Endothelial cell of umbilical vein (primary cell): ENCODE results near the gene MICALL1. TPM values are rescaled to one million over a fixed set of nuclear protein-coding genes. Genes with fewer than 3 reads are reported as not detected.

ENCODE experiments used
- BruUV-seq: library from RNA; stranded (reverse); fragments of 400-500 nt; replicated peaks from 2 replicates; lab custom pipeline; 2021; lab: Mats Ljungman, UMichigan
- CTCF ChIA-PET: fragments of 300-600, 350-600 bp; sonication (Branson Sonifier 250); formaldehyde crosslinking; loops from one replicate; lab custom pipeline; 2021; ENCODE audit warnings: antibody characterized with exemption, inconsistent platforms; lab: Charles Lee
- POLR2A ChIA-PET: fragments of 300-600, 350-600 bp; sonication (Branson Sonifier 250); formaldehyde crosslinking; loops from one replicate; lab custom pipeline; 2021; ENCODE audit warnings: antibody characterized with exemption, inconsistent platforms; lab: Charles Lee
- DNase-seq: peaks from one replicate; pipeline ENCODE4 v3.0.0-alpha.2; 2011; ENCODE audit warnings: low read depth, low spot score
- FAIRE-seq: peaks from 2 replicates; lab custom pipeline; 2011; peaks lifted over from hg19 to GRCh38; lab: Jason Lieb, UNC
- H2AFZ ChIP-seq: 2 replicates; pipeline ENCODE4 v1.6.0; 2012; ENCODE audit warnings: low read depth, low read length, control low read depth, inconsistent platforms
- H3K27ac ChIP-seq: 2 replicates; pipeline ENCODE4 v1.5.1; 2011; ENCODE audit warnings: low read depth, mild to moderate bottlenecking, control low read depth, low read length, moderate library complexity; ENCODE audit not compliant: insufficient read depth
- H3K27me3 ChIP-seq, 2 experiments: 2 replicates each; pipeline versions ENCODE4 v1.6.0 to v1.6.1; 2011; ENCODE audit warnings: low read length in 2 of 2, mixed read lengths in 1 of 2; ENCODE audit not compliant: control insufficient read depth in 2 of 2, insufficient read depth in 2 of 2
- H3K36me3 ChIP-seq, 2 experiments: 2 replicates in 1 of 2; 3 replicates in 1 of 2; pipeline ENCODE4 v1.5.1; 2011; ENCODE audit warnings: low read length in 2 of 2, mild to moderate bottlenecking in 1 of 2, moderate library complexity in 1 of 2; ENCODE audit not compliant: control insufficient read depth in 2 of 2, insufficient read depth in 2 of 2; ENCODE audit errors: extremely low read depth in 1 of 2
- H3K4me1 ChIP-seq: 3 replicates; pipeline ENCODE4 v1.5.1; 2011; ENCODE audit warnings: mild to moderate bottlenecking, low read length; ENCODE audit not compliant: control insufficient read depth, insufficient read depth; ENCODE audit errors: extremely low read depth
- H3K4me2 ChIP-seq: 2 replicates; pipeline ENCODE4 v1.6.1; 2011; ENCODE audit warnings: low read length, control low read depth, mixed read lengths; ENCODE audit not compliant: insufficient read depth
- H3K4me3 ChIP-seq, 3 experiments: fragments of 200-600 bp in 1 of 3; sonication (generic), shearing (Covaris generic) in 1 of 3; replicated peaks in 1 of 3; 2 replicates each; pipeline ENCODE4 v1.5.1; 2011 to 2016; ENCODE audit warnings: control low read depth in 3 of 3, low read length in 3 of 3, mild to moderate bottlenecking in 2 of 3, inconsistent platforms in 1 of 3, low read depth in 1 of 3, moderate library complexity in 1 of 3; ENCODE audit not compliant: insufficient read depth in 1 of 3
- H3K79me2 ChIP-seq: 2 replicates; pipeline ENCODE4 v1.6.0; 2012; ENCODE audit warnings: low read length, inconsistent platforms; ENCODE audit not compliant: control insufficient read depth, insufficient read depth
- H3K9ac ChIP-seq: replicated peaks from 2 replicates; pipeline ENCODE3; 2011; ENCODE audit warnings: low read length, control low read depth; ENCODE audit not compliant: insufficient read depth; ENCODE audit errors: extremely low read depth
- H3K9me1 ChIP-seq: replicated peaks from 3 replicates; pipeline ENCODE4 v1.6.0; 2011; ENCODE audit warnings: mild to moderate bottlenecking, low read length; ENCODE audit not compliant: control insufficient read depth, insufficient read depth; ENCODE audit errors: extremely low read depth
- H3K9me3 ChIP-seq: replicated peaks from 2 replicates; pipeline ENCODE4 v1.5.1; 2012; ENCODE audit warnings: low read length, inconsistent platforms; ENCODE audit not compliant: control insufficient read depth, insufficient read depth
- H4K20me1 ChIP-seq: replicated peaks from 2 replicates; pipeline ENCODE3; 2011; ENCODE audit warnings: mild to moderate bottlenecking, low read length; ENCODE audit not compliant: control insufficient read depth, insufficient read depth; ENCODE audit errors: extremely low read depth
- CTCF ChIP-seq, 2 donors: IDR thresholded peaks; 1 replicate in 1 of 2; 2 replicates in 1 of 2; pipeline ENCODE4 v1.5.1; 2011; ENCODE audit warnings: low read length in 2 of 2, mild to moderate bottlenecking in 2 of 2, moderate library complexity in 2 of 2, control low read depth in 1 of 2, inconsistent platforms in 1 of 2, low read depth in 1 of 2; ENCODE audit not compliant: insufficient read depth in 1 of 2; ENCODE audit errors: extremely low read depth in 1 of 2
- EZH2 ChIP-seq: IDR thresholded peaks from 2 replicates; pipeline ENCODE4 v1.6.1; 2012; ENCODE audit warnings: borderline replicate concordance, low read depth, mild to moderate bottlenecking, moderate library complexity, low read length, inconsistent platforms; ENCODE audit not compliant: severe bottlenecking
- FOS ChIP-seq: IDR thresholded peaks from 2 replicates; pipeline ENCODE4 v1.6.1; 2011; ENCODE audit warnings: mild to moderate bottlenecking, low read length, moderate library complexity, borderline replicate concordance; ENCODE audit not compliant: insufficient read depth
- GATA2 ChIP-seq: IDR thresholded peaks from 2 replicates; pipeline ENCODE4 v1.7.0; 2011; ENCODE audit warnings: low read depth, mild to moderate bottlenecking, moderate library complexity, mixed read lengths, low read length; ENCODE audit not compliant: insufficient read length, insufficient read depth
- JUN ChIP-seq: IDR thresholded peaks from 2 replicates; pipeline ENCODE4 v1.6.1; 2011; ENCODE audit warnings: borderline replicate concordance, low read depth; ENCODE audit not compliant: insufficient read length, insufficient read depth
- MAX ChIP-seq: IDR thresholded peaks from 2 replicates; pipeline ENCODE4 v1.6.1; 2011; ENCODE audit not compliant: insufficient read depth, insufficient read length
- MYC ChIP-seq: IDR thresholded peaks from one replicate; pipeline ENCODE4 v1.6.1; 2011; ENCODE audit warnings: mild to moderate bottlenecking, low read depth, low read length
- POLR2A ChIP-seq: IDR thresholded peaks from 2 replicates; pipeline ENCODE4 v1.6.1; 2012; ENCODE audit warnings: low read depth, mild to moderate bottlenecking, control low read depth, low read length
- POLR2AphosphoS5 ChIP-seq: IDR thresholded peaks from 2 replicates; pipeline ENCODE4 v1.6.1; 2012; ENCODE audit warnings: low read depth, mild to moderate bottlenecking, control low read depth, low read length, moderate library complexity; ENCODE audit not compliant: insufficient read depth
- dilution Hi-C: fragments of 300-500 bp; cut with MboI; formaldehyde crosslinking; loops from one replicate; pipeline ENCODE4 v1.15.0; 2019; ENCODE audit warnings: low sequenced_read_pairs; ENCODE audit not compliant: extremely low pct_ligation_motif_present
- intact Hi-C: fragments of 100-400 bp; cut with micrococcal nuclease; formaldehyde crosslinking; loops from one replicate; pipeline ENCODE4 v1.10.0; 2022
- polyA plus RNA-seq, 4 experiments: library from polyadenylated mRNA; depleted of rRNA in 3 of 4; stranded (reverse) in 3 of 4; unstranded in 1 of 4; fragments of >200 nt; gene quantifications; 2 replicates each; pipeline versions ENCODE4 v1.2.1 to v1.2.3, GENCODE V29; 2011 to 2012; ENCODE audit warnings: missing spikeins in 1 of 4
- total RNA-seq: library from RNA; stranded (reverse); gene quantifications from 2 replicates; pipeline ENCODE4 v1.2.3, GENCODE V29; 2021

MICALL1 gene
- total and polyA plus RNA-seq, 2 donors (not counting 3 experiments of a cell fraction or from before 2014, with no cell fraction given), result 23.9 to 66.9 TPM

GRCh38 chr22:37909766-37910165 is 3.7 kb downstream of the MICALL1 start:
- Histone ChIP-seq H4K20me1 (no peaks in the 10 kb centered on the region), H2AFZ (no peak overlapping the region), H3K4me3 (no peak overlapping the region), H3K27me3 (no peaks in the 10 kb centered on the region), H3K4me1 (peaks cover 17% of the 10 kb centered on the region), H3K36me3 (peaks cover 0 to 13% of the 10 kb centered on the region in 2 experiments), H3K9ac (no peak overlapping the region), H3K79me2 (peaks cover 26% of the 10 kb centered on the region), H3K4me2 (no peak overlapping the region), H3K9me3 (no peaks in the 10 kb centered on the region), H3K27ac (no peak overlapping the region), H3K9me1 (no peaks in the 10 kb centered on the region)
- dilution Hi-C loops (no loop called here), intact Hi-C loops (loop anchor here (5.0 kb wide), 1 partner anchor 43 kb away; the partner anchor contains the start of genes C22orf23 and POLR2F)
- FAIRE-seq, result no peak
- no TSS peak for BruUV-seq
- TF ChIP-seq GATA2 (no peak), JUN (no peak), EZH2 (no peak), POLR2A (no peak)
- DNase-seq, result no peak
- POLR2A ChIA-PET, result no interaction called here
- CTCF ChIA-PET, result interaction anchor here (1.4 kb wide), 1 partner anchor 45 kb away, joined by 3 read pairs; no protein-coding TSS in a partner anchor

GRCh38 chr22:37910890-37911672 is 5.0 kb downstream of the MICALL1 start:
- Histone ChIP-seq H3K4me2 (no peak overlapping the region), H3K9me1 (no peaks in the 10 kb centered on the region), H3K9me3 (no peaks in the 10 kb centered on the region), H4K20me1 (no peaks in the 10 kb centered on the region), H3K9ac (no peak overlapping the region), H2AFZ (no peak overlapping the region), H3K4me3 (no peak overlapping the region), H3K36me3 (peaks cover 0 to 13% of the 10 kb centered on the region in 2 experiments), H3K4me1 (peaks cover 8% of the 10 kb centered on the region), H3K27ac (no peak overlapping the region), H3K79me2 (peaks cover 26% of the 10 kb centered on the region), H3K27me3 (no peaks in the 10 kb centered on the region)
- no peak for TF ChIP-seq JUN
- TF ChIP-seq POLR2AphosphoS5, result no peak
- no peak for TF ChIP-seq CTCF (IDR thresholded peaks at IDR 0.05; ENCODE audit: extremely low read depth in 1 of 2, insufficient read depth in 1 of 2, low read depth in 1 of 2, low read length in 2 of 2)
- TF ChIP-seq MAX, result no peak
- no peak for TF ChIP-seq MYC
- no peak for TF ChIP-seq FOS
- TF ChIP-seq POLR2A, result no peak
- no peak for TF ChIP-seq EZH2
- TF ChIP-seq GATA2, result no peak
- BruUV-seq, result no TSS peak
- no peak for FAIRE-seq
- POLR2A ChIA-PET, result no interaction called here
- intact Hi-C loops (no loop called here), dilution Hi-C loops (no loop called here)
- CTCF ChIA-PET, result interaction anchor here (1.8 kb wide), 1 partner anchor 24 kb away, joined by 5 read pairs; no protein-coding TSS in a partner anchor
- no peak for DNase-seq
